Measurements from ENCODE around the gene RPS6KA4. TPM values are rescaled to one million over a fixed set of nuclear protein-coding genes. Genes with fewer than 3 reads are reported as not detected.

The RPS6KA4 gene
- polyA plus RNA-seq, 1 donor (not counting 4 experiments of a cell fraction or from before 2014, with no cell fraction given) = 52.4 TPM

DNA sequence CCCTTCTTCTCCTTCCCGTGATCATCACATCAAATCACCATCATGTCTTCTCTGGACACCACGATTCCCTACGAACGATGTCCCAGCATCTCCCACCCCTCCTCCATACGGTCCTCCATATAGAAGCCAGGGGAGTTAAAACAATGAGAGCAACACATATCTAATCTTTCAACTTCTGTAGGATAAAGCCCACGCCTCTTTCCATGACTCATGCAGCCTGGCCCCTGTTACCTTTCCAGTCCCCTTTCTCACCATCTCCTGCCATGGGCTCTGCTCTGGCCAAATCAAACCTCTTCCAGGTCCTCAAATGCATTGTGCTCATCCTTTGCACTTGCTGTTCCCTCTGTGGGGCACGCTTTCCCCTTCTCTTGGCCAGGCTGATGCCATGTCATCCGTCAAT is 23.6 kb downstream of the RPS6KA4 start:
- H3K9ac ChIP-seq (ENCODE audit: control insufficient read depth, extremely low read depth, insufficient read depth, low read length) = no peak overlapping the region
- peaks cover 16% of the 10 kb centered on the region for H3K4me1 ChIP-seq (ENCODE audit: control insufficient read depth, extremely low read depth, insufficient read depth, low read length)
- no peak for FAIRE-seq
- no peaks in the 10 kb centered on the region for H3K79me2 ChIP-seq (ENCODE audit: control insufficient read depth, insufficient read depth, low read length)
- no peaks in the 10 kb centered on the region for H3K9me3 ChIP-seq (ENCODE audit: control insufficient read depth, low read depth, low read length)
- no peak overlapping the region for H3K27ac ChIP-seq (ENCODE audit: control insufficient read depth, insufficient read depth, low read length)
- TF ChIP-seq EZH2 (IDR thresholded peaks at IDR 0.05; ENCODE audit: low read length) = no peak
- TF ChIP-seq, protein P1, sequence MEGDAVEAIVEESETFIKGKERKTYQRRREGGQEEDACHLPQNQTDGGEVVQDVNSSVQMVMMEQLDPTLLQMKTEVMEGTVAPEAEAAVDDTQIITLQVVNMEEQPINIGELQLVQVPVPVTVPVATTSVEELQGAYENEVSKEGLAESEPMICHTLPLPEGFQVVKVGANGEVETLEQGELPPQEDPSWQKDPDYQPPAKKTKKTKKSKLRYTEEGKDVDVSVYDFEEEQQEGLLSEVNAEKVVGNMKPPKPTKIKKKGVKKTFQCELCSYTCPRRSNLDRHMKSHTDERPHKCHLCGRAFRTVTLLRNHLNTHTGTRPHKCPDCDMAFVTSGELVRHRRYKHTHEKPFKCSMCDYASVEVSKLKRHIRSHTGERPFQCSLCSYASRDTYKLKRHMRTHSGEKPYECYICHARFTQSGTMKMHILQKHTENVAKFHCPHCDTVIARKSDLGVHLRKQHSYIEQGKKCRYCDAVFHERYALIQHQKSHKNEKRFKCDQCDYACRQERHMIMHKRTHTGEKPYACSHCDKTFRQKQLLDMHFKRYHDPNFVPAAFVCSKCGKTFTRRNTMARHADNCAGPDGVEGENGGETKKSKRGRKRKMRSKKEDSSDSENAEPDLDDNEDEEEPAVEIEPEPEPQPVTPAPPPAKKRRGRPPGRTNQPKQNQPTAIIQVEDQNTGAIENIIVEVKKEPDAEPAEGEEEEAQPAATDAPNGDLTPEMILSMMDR (optimal IDR thresholded peaks at IDR 0.05 in 1 of 3, IDR thresholded peaks at IDR 0.05 in 1 of 3, conservative IDR thresholded peaks at IDR 0.05 in 1 of 3; ENCODE audit: extremely low read depth in 1 of 3, insufficient read depth in 2 of 3, low read length in 3 of 3) = no peak
- peaks cover 14% of the 10 kb centered on the region for H3K27me3 ChIP-seq (ENCODE audit: control insufficient read depth, extremely low read depth, insufficient read depth, low read length)
- H3K9me1 ChIP-seq (ENCODE audit: control insufficient read depth, extremely low read depth, insufficient read depth, low read length) = no peaks in the 10 kb centered on the region
- H4K20me1 ChIP-seq (ENCODE audit: control insufficient read depth, extremely low read depth, insufficient read depth, low read length) = no peaks in the 10 kb centered on the region
- H2AFZ ChIP-seq (ENCODE audit: control insufficient read depth, low read length) = no peak overlapping the region
- dilution Hi-C loops (cut with MboI; ENCODE audit: extremely low pct_ligation_motif_present, low sequenced_read_pairs) = no loop called here
- no peak overlapping the region for H3K4me3 ChIP-seq (ENCODE audit: control insufficient read depth in 2 of 3, extremely low read depth in 1 of 3, insufficient read depth in 2 of 3, low read depth in 1 of 3, low read length in 3 of 3)
- no peak overlapping the region for H3K4me2 ChIP-seq (ENCODE audit: control insufficient read depth, extremely low read depth, insufficient read depth, low read depth, low read length)
- H3K36me3 ChIP-seq (ENCODE audit: control insufficient read depth in 2 of 2, extremely low read depth in 1 of 2, insufficient read depth in 2 of 2, low read length in 2 of 2) = no peaks in the 10 kb centered on the region
- DNase-seq (ENCODE audit: low read depth, low spot score) = no peak

DNA sequence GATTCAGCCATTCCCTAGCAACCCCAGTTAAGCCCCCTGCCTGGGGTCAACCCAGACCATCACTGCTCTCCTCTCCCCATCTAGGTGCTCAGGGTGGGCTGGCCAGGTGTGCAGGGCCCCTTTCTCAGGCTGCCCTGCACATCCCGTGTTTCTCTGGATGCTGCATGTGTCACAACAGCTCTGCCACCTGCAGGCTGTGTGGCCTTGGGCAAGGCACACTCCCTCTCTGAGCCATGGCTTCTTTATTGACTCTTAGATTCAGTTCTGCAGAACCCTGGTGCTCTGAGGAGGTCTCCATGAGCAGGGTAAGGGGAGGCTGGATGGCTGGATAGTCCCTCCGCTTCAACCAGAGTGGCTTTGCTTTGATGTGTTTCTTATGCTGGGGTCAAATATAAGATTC is 24.6 kb downstream of the RPS6KA4 start:
- dilution Hi-C loops (cut with MboI; ENCODE audit: extremely low pct_ligation_motif_present, low sequenced_read_pairs) = no loop called here
- no peaks in the 10 kb centered on the region for H3K36me3 ChIP-seq (ENCODE audit: control insufficient read depth in 2 of 2, extremely low read depth in 1 of 2, insufficient read depth in 2 of 2, low read length in 2 of 2)
- no peak overlapping the region for H3K9ac ChIP-seq (ENCODE audit: control insufficient read depth, extremely low read depth, insufficient read depth, low read length)
- no peak overlapping the region for H3K4me3 ChIP-seq (ENCODE audit: control insufficient read depth in 2 of 3, extremely low read depth in 1 of 3, insufficient read depth in 2 of 3, low read depth in 1 of 3, low read length in 3 of 3)
- H3K4me1 ChIP-seq (ENCODE audit: control insufficient read depth, extremely low read depth, insufficient read depth, low read length) = peaks cover 12% of the 10 kb centered on the region
- TF ChIP-seq EZH2 (IDR thresholded peaks at IDR 0.05; ENCODE audit: low read length) = no peak
- TF ChIP-seq, protein P1 (optimal IDR thresholded peaks at IDR 0.05 in 1 of 3, IDR thresholded peaks at IDR 0.05 in 1 of 3, conservative IDR thresholded peaks at IDR 0.05 in 1 of 3; ENCODE audit: extremely low read depth in 1 of 3, insufficient read depth in 2 of 3, low read length in 3 of 3) = no peak
- H3K9me1 ChIP-seq (ENCODE audit: control insufficient read depth, extremely low read depth, insufficient read depth, low read length) = no peaks in the 10 kb centered on the region
- H4K20me1 ChIP-seq (ENCODE audit: control insufficient read depth, extremely low read depth, insufficient read depth, low read length) = no peaks in the 10 kb centered on the region
- H2AFZ ChIP-seq (ENCODE audit: control insufficient read depth, low read length) = no peak overlapping the region
- peaks cover 16% of the 10 kb centered on the region for H3K27me3 ChIP-seq (ENCODE audit: control insufficient read depth, extremely low read depth, insufficient read depth, low read length)
- H3K4me2 ChIP-seq (ENCODE audit: control insufficient read depth, extremely low read depth, insufficient read depth, low read depth, low read length) = no peak overlapping the region
- FAIRE-seq = no peak
- no peaks in the 10 kb centered on the region for H3K9me3 ChIP-seq (ENCODE audit: control insufficient read depth, low read depth, low read length)
- H3K27ac ChIP-seq (ENCODE audit: control insufficient read depth, insufficient read depth, low read length) = no peak overlapping the region
- H3K79me2 ChIP-seq (ENCODE audit: control insufficient read depth, insufficient read depth, low read length) = no peaks in the 10 kb centered on the region
- no peak for DNase-seq (ENCODE audit: low read depth, low spot score)
